Lower leg skin (tissue), 4 donors: Measurements from ENCODE around the gene PHF12. TPM values are rescaled to one million over a fixed set of nuclear protein-coding genes. Genes with fewer than 3 reads are reported as not detected.

Source experiments
- DNase-seq, 2 donors: peaks; one replicate each; pipeline ENCODE4 v3.0.0-alpha.2; 2019; ENCODE audit warnings: low spot score in 2 of 2
- H3K4me3 ChIP-seq: fragments of 200-600 bp; sonication (generic); 2 replicates; pipeline ENCODE4 v1.5.1; 2017; ENCODE audit warnings: mild to moderate bottlenecking, low read depth; ENCODE audit not compliant: poor library complexity, severe bottlenecking
- POLR2A ChIP-seq, 2 donors: fragments of 450-650 bp; IDR thresholded peaks; one replicate each; pipeline ENCODE4 v1.6.1; 2016 to 2017; ENCODE audit warnings: antibody characterized with exemption in 2 of 2, mild to moderate bottlenecking in 1 of 2, moderate library complexity in 1 of 2
- WGBS, 2 donors: methylation state at CpG; one replicate each; pipeline ENCODE4 v1.1.5; 2018; 5-methylcytosine and 5-hydroxymethylcytosine counted together
- intact Hi-C: fragments of 100-400 bp; cut with DNase I; formaldehyde crosslinking; loops from one replicate; pipeline ENCODE4 v1.15.0; 2023; ENCODE audit warnings: low total_unique reads
- total RNA-seq, 4 donors: library from RNA; depleted of rRNA; stranded (reverse); fragments of >200 nt; gene quantifications; one replicate each; pipeline ENCODE4 v1.1.0, GENCODE V29; 2016
- TF ChIP-seq, protein P1 (sequence below), 3 donors: fragments of 450-650 bp; IDR thresholded peaks; one replicate each; pipeline ENCODE4 v1.5.1; 2016; ENCODE audit warnings: antibody characterized with exemption in 3 of 3, mild to moderate bottlenecking in 3 of 3, moderate library complexity in 2 of 3

Gene PHF12
- total RNA-seq, 4 donors from 2014 or later = 24.4 to 52.9 (median 42.7) TPM

- no peak for DNase-seq
- intact Hi-C loops = no loop called here
- 91 to 97% methylated on average over 4 of the region's 4 CpGs for WGBS, 2 donors
- H3K4me3 ChIP-seq = no peak overlapping the region
- TF ChIP-seq POLR2A (IDR thresholded peaks at IDR 0.05) = no peak
- TF ChIP-seq, protein P1, sequence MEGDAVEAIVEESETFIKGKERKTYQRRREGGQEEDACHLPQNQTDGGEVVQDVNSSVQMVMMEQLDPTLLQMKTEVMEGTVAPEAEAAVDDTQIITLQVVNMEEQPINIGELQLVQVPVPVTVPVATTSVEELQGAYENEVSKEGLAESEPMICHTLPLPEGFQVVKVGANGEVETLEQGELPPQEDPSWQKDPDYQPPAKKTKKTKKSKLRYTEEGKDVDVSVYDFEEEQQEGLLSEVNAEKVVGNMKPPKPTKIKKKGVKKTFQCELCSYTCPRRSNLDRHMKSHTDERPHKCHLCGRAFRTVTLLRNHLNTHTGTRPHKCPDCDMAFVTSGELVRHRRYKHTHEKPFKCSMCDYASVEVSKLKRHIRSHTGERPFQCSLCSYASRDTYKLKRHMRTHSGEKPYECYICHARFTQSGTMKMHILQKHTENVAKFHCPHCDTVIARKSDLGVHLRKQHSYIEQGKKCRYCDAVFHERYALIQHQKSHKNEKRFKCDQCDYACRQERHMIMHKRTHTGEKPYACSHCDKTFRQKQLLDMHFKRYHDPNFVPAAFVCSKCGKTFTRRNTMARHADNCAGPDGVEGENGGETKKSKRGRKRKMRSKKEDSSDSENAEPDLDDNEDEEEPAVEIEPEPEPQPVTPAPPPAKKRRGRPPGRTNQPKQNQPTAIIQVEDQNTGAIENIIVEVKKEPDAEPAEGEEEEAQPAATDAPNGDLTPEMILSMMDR (IDR thresholded peaks at IDR 0.05) = no peak
Observed at GRCh38 chr17:28885363-28885762, 66.0 kb downstream of the PHF12 start.

- TF ChIP-seq, protein P1 (IDR thresholded peaks at IDR 0.05) = no peak
- TF ChIP-seq POLR2A (IDR thresholded peaks at IDR 0.05) = no peak
- WGBS, 2 donors = 85 to 87% methylated on average over 22 to 26 of the region's 27 CpGs
- intact Hi-C loops = no loop called here
- no peak for DNase-seq
- no peak overlapping the region for H3K4me3 ChIP-seq
Observed at GRCh38 chr17:28883967-28884702, 67.2 kb downstream of the PHF12 start.

- TF ChIP-seq, protein P1 (IDR thresholded peaks at IDR 0.05) = no peak
- no peak for TF ChIP-seq POLR2A (IDR thresholded peaks at IDR 0.05)
- intact Hi-C loops = no loop called here
Observed at GRCh38 chr17:28882154-28882895, 69.0 kb downstream of the PHF12 start.

DNA sequence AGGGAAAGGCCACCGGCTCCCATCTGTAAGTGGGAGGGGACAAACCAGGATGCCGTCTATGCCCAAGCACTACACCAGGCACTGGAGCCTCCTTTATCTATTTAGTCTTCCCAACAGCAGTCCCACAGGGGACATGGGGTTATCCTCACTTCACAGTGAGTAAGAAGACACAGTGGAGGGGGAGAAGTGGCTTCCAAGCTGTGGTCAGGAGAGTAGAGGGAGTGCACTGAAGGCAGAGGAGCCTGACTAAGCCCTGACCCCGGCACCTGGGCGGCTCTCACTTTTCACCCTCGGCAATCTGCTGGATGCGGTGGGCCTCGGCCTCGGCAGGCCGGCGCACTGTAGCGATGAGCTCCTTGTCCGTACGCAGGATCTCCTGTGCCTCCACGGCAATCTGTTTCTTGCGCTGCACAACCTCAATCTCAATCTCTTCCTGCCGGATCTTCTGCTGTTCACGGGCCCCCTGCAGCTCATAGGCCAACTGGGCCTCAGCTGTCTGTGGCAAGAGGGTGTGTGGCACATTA lies 69.7 kb downstream of the PHF12 start:
- H3K4me3 ChIP-seq = no peak overlapping the region
- intact Hi-C loops = no loop called here
- TF ChIP-seq, protein P1 (IDR thresholded peaks at IDR 0.05) = no peak
- TF ChIP-seq POLR2A (IDR thresholded peaks at IDR 0.05) = no peak
- WGBS, 2 donors = 94% methylated on average over 17 of the region's 17 CpGs
- no peak for DNase-seq

More at GRCh38 chr17:28882154-28882895, 69.0 kb downstream of the PHF12 start:
- WGBS, 2 donors = 94% methylated on average over 16 to 18 of the region's 18 CpGs
- no peak for DNase-seq
- no peak overlapping the region for H3K4me3 ChIP-seq

DNA sequence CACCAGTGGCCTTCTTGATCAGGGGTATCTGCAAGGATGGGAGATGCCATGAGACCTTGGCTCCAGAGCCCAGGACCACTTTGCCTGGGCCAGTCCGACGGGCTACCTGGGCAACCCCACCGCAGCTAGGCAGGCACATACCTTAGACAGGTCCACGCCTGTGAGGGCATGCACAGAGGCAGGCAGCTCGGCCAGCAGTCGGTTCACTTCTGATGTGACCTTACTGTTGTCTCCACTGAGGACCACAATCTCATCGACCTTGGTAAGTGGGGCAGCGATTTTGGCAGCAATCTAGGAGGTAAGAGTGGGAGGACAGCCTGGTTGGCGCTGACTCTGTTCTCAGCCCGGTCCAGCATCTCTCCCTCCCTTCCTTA lies 70.8 kb downstream of the PHF12 start:
- intact Hi-C loops = no loop called here
- no peak for DNase-seq
- TF ChIP-seq, protein P1 (IDR thresholded peaks at IDR 0.05) = no peak
- no peak for TF ChIP-seq POLR2A (IDR thresholded peaks at IDR 0.05)
- WGBS, 2 donors = 83 to 92% methylated on average over 3 to 10 of the region's 10 CpGs
- no peak overlapping the region for H3K4me3 ChIP-seq
